ENCODE measurements around the gene RIT1.

RIT1 gene

GRCh38 chr1:155925506-155925905, 14.4 kb upstream of the RIT1 start:
- H3K4me3 ChIP-seq (ENCODE audit: low read depth, low read length, poor library complexity, severe bottlenecking): no peak overlapping the region
- peaks cover 98% of the 10 kb centered on the region for H3K36me3 ChIP-seq (ENCODE audit: insufficient read depth, low read length)
- H3K27ac ChIP-seq (ENCODE audit: low read depth, low read length, poor library complexity, severe bottlenecking): no peak overlapping the region
- 0 out of 2 replicates have a peak, but pooled peaks cover 4% of the 10 kb centered on the region for H3K79me2 ChIP-seq (ENCODE audit: insufficient read depth, low read length)
- no peaks in the 10 kb centered on the region for H3K9me3 ChIP-seq (ENCODE audit: low read length)
- peaks cover 4% of the 10 kb centered on the region for H3K4me1 ChIP-seq (ENCODE audit: insufficient read depth, low read length, severe bottlenecking)
- H3K4me2 ChIP-seq (ENCODE audit: low read length): no peak overlapping the region
- H2AFZ ChIP-seq (ENCODE audit: low read length): no peak overlapping the region
- H3K9me2 ChIP-seq (ENCODE audit: low read depth, low read length): no peaks in the 10 kb centered on the region
- no peak overlapping the region for H3K9ac ChIP-seq (ENCODE audit: low read length)
- H3F3A ChIP-seq (ENCODE audit: insufficient read depth, low read length): no peaks in the 10 kb centered on the region
- H4K20me1 ChIP-seq (ENCODE audit: insufficient read depth, low read length): no peaks in the 10 kb centered on the region
- no peak for TF ChIP-seq EZH2 (IDR thresholded peaks at IDR 0.05; ENCODE audit: borderline replicate concordance, low read length)
- TF ChIP-seq CTCF (IDR thresholded peaks at IDR 0.05; ENCODE audit: low read length): no peak
- no peaks in the 10 kb centered on the region for H3K27me3 ChIP-seq (ENCODE audit: insufficient read depth, low read length)

- H3K4me1 ChIP-seq (ENCODE audit: insufficient read depth, low read length, severe bottlenecking): no peaks in the 10 kb centered on the region
- no peaks in the 10 kb centered on the region for H3K79me2 ChIP-seq (ENCODE audit: insufficient read depth, low read length)
- no peak for TF ChIP-seq CTCF (IDR thresholded peaks at IDR 0.05; ENCODE audit: low read length)
- TF ChIP-seq EZH2 (IDR thresholded peaks at IDR 0.05; ENCODE audit: borderline replicate concordance, low read length): no peak
- no peak overlapping the region for H3K27ac ChIP-seq (ENCODE audit: low read depth, low read length, poor library complexity, severe bottlenecking)
- no peaks in the 10 kb centered on the region for H4K20me1 ChIP-seq (ENCODE audit: insufficient read depth, low read length)
- H3F3A ChIP-seq (ENCODE audit: insufficient read depth, low read length): no peaks in the 10 kb centered on the region
- no peaks in the 10 kb centered on the region for H3K9me3 ChIP-seq (ENCODE audit: low read length)
- H2AFZ ChIP-seq (ENCODE audit: low read length): no peak overlapping the region
- H3K36me3 ChIP-seq (ENCODE audit: insufficient read depth, low read length): peaks cover 98% of the 10 kb centered on the region
- no peak overlapping the region for H3K4me2 ChIP-seq (ENCODE audit: low read length)
- no peaks in the 10 kb centered on the region for H3K9me2 ChIP-seq (ENCODE audit: low read depth, low read length)
- no peaks in the 10 kb centered on the region for H3K27me3 ChIP-seq (ENCODE audit: insufficient read depth, low read length)
- no peak overlapping the region for H3K4me3 ChIP-seq (ENCODE audit: low read depth, low read length, poor library complexity, severe bottlenecking)
- no peak overlapping the region for H3K9ac ChIP-seq (ENCODE audit: low read length)
Measured at GRCh38 chr1:155920717-155921116, 9.6 kb upstream of the RIT1 start.

- Histone ChIP-seq H3K4me3 (ENCODE audit: low read depth, low read length, poor library complexity, severe bottlenecking) (no peak overlapping the region), H3K9ac (ENCODE audit: low read length) (no peak overlapping the region), H4K20me1 (ENCODE audit: insufficient read depth, low read length) (no peaks in the 10 kb centered on the region), H3F3A (ENCODE audit: insufficient read depth, low read length) (no peaks in the 10 kb centered on the region), H3K4me1 (ENCODE audit: insufficient read depth, low read length, severe bottlenecking) (no peaks in the 10 kb centered on the region), H3K27ac (ENCODE audit: low read depth, low read length, poor library complexity, severe bottlenecking) (no peak overlapping the region), H2AFZ (ENCODE audit: low read length) (no peak overlapping the region), H3K9me2 (ENCODE audit: low read depth, low read length) (no peaks in the 10 kb centered on the region), H3K27me3 (ENCODE audit: insufficient read depth, low read length) (no peaks in the 10 kb centered on the region), H3K36me3 (ENCODE audit: insufficient read depth, low read length) (peaks cover 96% of the 10 kb centered on the region), H3K79me2 (ENCODE audit: insufficient read depth, low read length) (no peaks in the 10 kb centered on the region), H3K4me2 (ENCODE audit: low read length) (no peak overlapping the region), H3K9me3 (ENCODE audit: low read length) (no peaks in the 10 kb centered on the region)
- TF ChIP-seq EZH2 (IDR thresholded peaks at IDR 0.05; ENCODE audit: borderline replicate concordance, low read length) (no peak), CTCF (IDR thresholded peaks at IDR 0.05; ENCODE audit: low read length) (no peak)
Measured at GRCh38 chr1:155919801-155920200, 8.7 kb upstream of the RIT1 start.

Measured in OCI-LY1 (cell line).